GM12864 (cell line): ENCODE measurements around the gene SOX8.

Experiments used
- DNase-seq: peaks from one replicate; pipeline ENCODE4 v3.0.0-alpha.2; 2011; ENCODE audit warnings: low read depth
- H3K4me3 ChIP-seq: 2 replicates; pipeline ENCODE4 v1.5.1; 2011; ENCODE audit warnings: mild to moderate bottlenecking, low read depth, low read length, control low read depth
- CTCF ChIP-seq: IDR thresholded peaks from 2 replicates; pipeline ENCODE4 v1.5.1; 2011; ENCODE audit warnings: low read depth, mild to moderate bottlenecking, moderate library complexity, low read length, control low read depth, inconsistent platforms; ENCODE audit errors: missing control alignments

SOX8 gene

DNA sequence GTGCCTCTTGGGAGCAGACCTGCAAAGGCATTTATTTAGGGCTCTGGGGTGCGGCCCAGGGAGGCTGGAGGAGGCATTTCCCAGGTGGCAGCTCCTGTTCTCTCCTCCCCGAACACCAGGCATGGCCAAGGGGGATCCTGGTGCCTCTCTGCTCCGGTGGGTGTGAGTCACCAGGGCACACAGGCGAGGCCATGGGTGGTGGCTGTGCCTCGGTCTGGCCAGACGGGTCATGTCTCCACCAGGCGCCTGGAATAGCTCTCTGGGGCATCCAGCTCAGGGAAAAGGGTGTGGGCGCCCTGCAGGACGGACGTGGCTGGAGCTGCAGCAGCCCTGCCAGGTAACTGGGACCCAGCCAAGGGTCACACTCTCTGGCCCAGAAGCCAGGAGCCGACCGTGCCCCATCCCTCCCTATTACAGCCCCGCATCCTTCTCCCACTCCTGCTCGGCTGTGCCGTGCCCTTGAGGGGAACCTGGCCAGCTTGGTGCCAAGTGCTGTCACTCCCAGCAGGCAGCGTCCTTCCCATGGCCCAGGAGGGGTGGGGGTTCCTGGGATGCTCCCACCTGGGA, 25.8 kb downstream of the SOX8 start:
- no peak overlapping the region for H3K4me3 ChIP-seq
- DNase-seq = no peak
- TF ChIP-seq CTCF = no peak

GRCh38 chr16:1008085-1008484, 26.5 kb downstream of the SOX8 start:
- DNase-seq = no peak
- no peak overlapping the region for H3K4me3 ChIP-seq
- TF ChIP-seq CTCF = no peak

DNA sequence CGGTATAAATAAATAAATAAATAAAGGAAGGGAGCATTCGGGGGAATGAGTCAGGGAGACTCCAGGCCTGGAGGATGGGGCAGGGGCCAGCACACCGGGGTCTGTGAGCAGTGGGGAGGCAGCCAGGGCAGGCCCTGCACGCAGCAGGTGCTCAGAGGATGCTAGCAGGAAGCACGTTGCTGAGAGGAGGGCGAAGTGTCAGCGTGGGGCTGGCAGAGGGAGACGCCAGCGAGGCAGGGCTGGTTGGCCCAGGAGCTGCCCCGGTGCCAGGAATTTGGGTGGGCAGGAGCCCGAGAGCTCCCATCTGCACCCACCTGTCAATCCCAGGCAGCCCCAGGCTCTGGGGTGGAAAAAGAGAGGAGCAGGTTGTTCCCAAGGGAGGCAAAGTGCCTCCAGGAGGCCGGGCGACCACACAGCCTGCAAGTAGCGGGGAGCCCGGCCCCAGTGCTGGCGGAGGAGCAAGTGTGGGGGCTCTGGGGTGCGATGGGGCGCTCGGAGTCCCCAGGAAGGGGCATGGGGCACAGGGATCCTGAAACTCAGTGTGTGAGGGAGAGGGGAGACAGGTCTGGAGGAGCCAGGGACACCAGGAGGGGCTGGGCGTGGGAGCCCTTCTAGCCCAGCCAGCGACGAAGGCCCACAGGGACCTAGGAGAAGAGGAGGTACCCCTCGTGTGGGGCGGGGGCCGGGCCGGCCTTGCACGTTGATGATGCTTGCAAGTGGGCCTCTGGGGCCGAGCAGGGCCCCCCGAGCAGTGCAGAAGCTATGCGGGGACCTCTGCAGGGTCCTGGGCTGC, 28.0 kb downstream of the SOX8 start:
- no peak overlapping the region for H3K4me3 ChIP-seq
- TF ChIP-seq CTCF = no peak
- DNase-seq = no peak

DNA sequence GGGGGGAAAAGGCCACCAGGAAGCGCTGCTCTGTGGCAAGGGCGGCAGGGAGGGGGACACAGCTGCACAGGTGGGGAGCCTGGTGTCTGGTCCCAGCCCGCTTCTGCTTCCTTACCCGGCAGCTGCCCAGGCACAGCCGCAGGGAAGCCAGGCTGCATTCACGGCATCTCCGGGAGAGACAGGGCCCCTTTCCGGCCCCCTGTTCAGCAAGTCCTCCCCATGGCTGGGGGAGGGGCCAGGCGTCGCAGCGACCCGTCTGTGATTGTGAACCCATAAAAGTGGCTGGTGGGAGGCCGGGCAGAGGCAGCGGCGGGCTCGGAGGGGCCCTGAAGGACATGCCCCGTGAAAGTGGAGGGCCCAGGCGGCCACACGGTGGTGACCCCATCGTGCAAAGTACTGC, 28.7 kb downstream of the SOX8 start:
- no peak for DNase-seq
- no peak for TF ChIP-seq CTCF
- H3K4me3 ChIP-seq = no peak overlapping the region

GRCh38 chr16:1010815-1011214, 29.2 kb downstream of the SOX8 start:
- H3K4me3 ChIP-seq = no peak overlapping the region
- TF ChIP-seq CTCF = no peak
- DNase-seq = no peak

GRCh38 chr16:1011316-1012082, 29.9 kb downstream of the SOX8 start:
- no peak for DNase-seq
- TF ChIP-seq CTCF = no peak
- H3K4me3 ChIP-seq = no peak overlapping the region
